IMR-90 (cell line): ENCODE measurements around the gene HYAL4. TPM values are rescaled to one million over a fixed set of nuclear protein-coding genes. Genes with fewer than 3 reads are reported as not detected.

Source experiments
- ATAC-seq: fragments of 200-7000 bp; cut with Tn5 transposase; 2 replicates; pipeline ENCODE4 v1.9.1; 2020; ENCODE audit warnings: low read depth, mild to moderate bottlenecking, moderate library complexity
- BruUV-seq: library from RNA; stranded (reverse); fragments of 400-500 nt; replicated peaks from 2 replicates; lab custom pipeline; 2021; lab: Mats Ljungman, UMichigan
- CTCF ChIA-PET: fragments of 300-600 bp; formaldehyde crosslinking; extraction: SDS; loops from one replicate; lab custom pipeline; 2021; ENCODE audit warnings: antibody characterized with exemption; lab: Yijun Ruan, JAX
- POLR2A ChIA-PET: fragments of 300-600 bp; sonication (Branson Sonifier 250); formaldehyde crosslinking; loops from one replicate; lab custom pipeline; 2022; ENCODE audit warnings: antibody characterized with exemption; ENCODE audit not compliant: unreplicated experiment; lab: Charles Lee
- DNase-seq: peaks from one replicate; pipeline ENCODE4 v3.0.0; 2013
- H2AFZ ChIP-seq: replicated peaks from 2 replicates; pipeline ENCODE3; 2013; ENCODE audit warnings: low read length, mild to moderate bottlenecking; ENCODE audit not compliant: poor library complexity
- H2AK5ac ChIP-seq: 2 replicates; pipeline ENCODE4 v1.6.1; 2013; ENCODE audit warnings: low read depth, low read length, inconsistent platforms
- H2AK9ac ChIP-seq: replicated peaks from 2 replicates; pipeline ENCODE3; 2013; ENCODE audit warnings: mild to moderate bottlenecking, low read depth, low read length, moderate library complexity; ENCODE audit not compliant: poor library complexity
- H2BK120ac ChIP-seq: 2 replicates; pipeline ENCODE4 v1.6.1; 2013; ENCODE audit warnings: low read depth, low read length, inconsistent platforms
- H2BK15ac ChIP-seq: 3 replicates; pipeline ENCODE4 v1.6.1; 2013; ENCODE audit warnings: low read depth, low read length, inconsistent platforms
- H2BK20ac ChIP-seq: 2 replicates; pipeline ENCODE4 v1.6.1; 2013; ENCODE audit warnings: low read depth, mild to moderate bottlenecking, inconsistent platforms, low read length, moderate library complexity
- H2BK5ac ChIP-seq: 2 replicates; pipeline ENCODE4 v1.6.1; 2013; ENCODE audit warnings: mild to moderate bottlenecking, low read depth, low read length, inconsistent platforms; ENCODE audit not compliant: poor library complexity, severe bottlenecking
- H3K14ac ChIP-seq: replicated peaks from 2 replicates; pipeline ENCODE4 v1.6.1; 2013; ENCODE audit warnings: low read depth, low read length, inconsistent platforms
- H3K18ac ChIP-seq: 2 replicates; pipeline ENCODE4 v1.6.1; 2013; ENCODE audit warnings: low read depth, low read length, control low read depth
- H3K23ac ChIP-seq: 2 replicates; pipeline ENCODE4 v1.6.1; 2013; ENCODE audit warnings: low read depth, low read length, inconsistent platforms
- H3K27ac ChIP-seq: 2 replicates; pipeline ENCODE4 v1.5.1; 2013; ENCODE audit warnings: mild to moderate bottlenecking, control low read depth, low read length; ENCODE audit not compliant: insufficient read depth
- H3K27me3 ChIP-seq: 2 replicates; pipeline ENCODE4 v1.6.1; 2013; ENCODE audit warnings: low read length; ENCODE audit not compliant: control insufficient read depth, insufficient read depth
- H3K36me3 ChIP-seq: 2 replicates; pipeline ENCODE4 v1.6.1; 2013; ENCODE audit warnings: low read length, mixed read lengths; ENCODE audit not compliant: control insufficient read depth, insufficient read depth
- H3K4ac ChIP-seq: 2 replicates; pipeline ENCODE4 v1.6.1; 2013; ENCODE audit warnings: low read depth, low read length, inconsistent platforms
- H3K4me1 ChIP-seq: 2 replicates; pipeline ENCODE4 v1.6.1; 2013; ENCODE audit warnings: low read length, mixed read lengths; ENCODE audit not compliant: control insufficient read depth, insufficient read depth
- H3K4me2 ChIP-seq: 2 replicates; pipeline ENCODE4 v1.6.1; 2013; ENCODE audit warnings: low read depth, mild to moderate bottlenecking, control low read depth, low read length, moderate library complexity
- H3K4me3 ChIP-seq: 2 replicates; pipeline ENCODE4 v1.5.1; 2013; ENCODE audit warnings: low read depth, mild to moderate bottlenecking, control low read depth, low read length, moderate library complexity; ENCODE audit not compliant: insufficient read depth
- H3K56ac ChIP-seq: 2 replicates; pipeline ENCODE4 v1.6.1; 2013; ENCODE audit warnings: low read length, inconsistent platforms; ENCODE audit not compliant: insufficient read depth; ENCODE audit errors: extremely low read depth
- H3K79me1 ChIP-seq, 2 experiments: 2 replicates each; pipeline ENCODE4 v1.6.1; 2013; ENCODE audit warnings: low read length in 2 of 2, inconsistent platforms in 1 of 2, low read depth in 1 of 2
- H3K9ac ChIP-seq: 2 replicates; pipeline ENCODE4 v1.6.1; 2013; ENCODE audit warnings: low read depth, low read length, control low read depth
- H3K9me1 ChIP-seq: 2 replicates; pipeline ENCODE4 v1.6.1; 2013; ENCODE audit warnings: low read length, inconsistent platforms; ENCODE audit not compliant: insufficient read depth
- H3K9me3 ChIP-seq: 2 replicates; pipeline ENCODE4 v1.6.1; 2013; ENCODE audit warnings: low read length; ENCODE audit not compliant: control insufficient read depth, insufficient read depth
- H4K20me1 ChIP-seq: 2 replicates; pipeline ENCODE4 v1.6.1; 2013; ENCODE audit warnings: low read length, inconsistent platforms; ENCODE audit not compliant: insufficient read depth
- H4K5ac ChIP-seq: 2 replicates; pipeline ENCODE4 v1.6.1; 2013; ENCODE audit warnings: mild to moderate bottlenecking, low read depth, low read length, control low read depth
- H4K8ac ChIP-seq, 2 experiments: 2 replicates each; pipeline ENCODE4 v1.6.1; 2013; ENCODE audit warnings: low read depth in 2 of 2, low read length in 2 of 2, control low read depth in 1 of 2, inconsistent platforms in 1 of 2
- H4K91ac ChIP-seq: 2 replicates; pipeline ENCODE4 v1.6.1; 2013; ENCODE audit warnings: low read depth, low read length, inconsistent platforms; ENCODE audit not compliant: insufficient read depth
- CHD1 ChIP-seq: IDR thresholded peaks from 2 replicates; pipeline ENCODE4 v1.6.1; 2012; ENCODE audit warnings: low read depth, low read length, improper control_type of control experiment
- FOS ChIP-seq: fragments of 150-350 bp; IDR thresholded peaks from 2 replicates; pipeline ENCODE4 v1.6.1; 2016; ENCODE audit warnings: low read depth, low read length
- MXI1 ChIP-seq: IDR thresholded peaks from 2 replicates; pipeline ENCODE4 v1.6.1; 2012; ENCODE audit warnings: low read depth, mild to moderate bottlenecking, low read length, moderate library complexity, borderline replicate concordance
- WGBS, 2 experiments: methylation state at CpG; one replicate each; pipeline versions ENCODE4 v1.1.5 to v1.1.7; 2013; ENCODE audit warnings: missing lambda C conversion rate in 2 of 2; ENCODE audit not compliant: insufficient read length in 1 of 2; ENCODE audit errors: extremely low coverage in 2 of 2; 5-methylcytosine and 5-hydroxymethylcytosine counted together
- dilution Hi-C: fragments of 300-500 bp; cut with HindIII; formaldehyde crosslinking; loops from one replicate; pipeline ENCODE4 v1.14.3; 2018; ENCODE audit warnings: low sequenced_read_pairs; ENCODE audit not compliant: unreplicated experiment
- in situ Hi-C: fragments of 300-500 bp; cut with MboI; formaldehyde crosslinking; loops from 3 replicates; pipeline ENCODE4 v1.14.3; 2019; ENCODE audit warnings: low sequenced_read_pairs, inconsistent platforms, mixed read lengths
- intact Hi-C: fragments of 100-400 bp; cut with micrococcal nuclease; formaldehyde crosslinking; loops from 2 replicates; pipeline ENCODE4 v1.10.0; 2022
- polyA plus RNA-seq, 3 experiments: library from polyadenylated mRNA; depleted of rRNA; stranded (reverse); fragments of >200 nt; gene quantifications; 2 replicates each; pipeline ENCODE4 v1.2.3, GENCODE V29; 2012; ENCODE audit warnings: low replicate concordance in 1 of 3
- total RNA-seq: library from RNA; depleted of rRNA; stranded (reverse); fragments of >200 nt; gene quantifications from 2 replicates; pipeline ENCODE4 v1.2.3, GENCODE V29; 2012

Gene HYAL4
- total and polyA plus RNA-seq, 2 of the 4 experiments (the other 2 are of a cell fraction), result not detected

DNA sequence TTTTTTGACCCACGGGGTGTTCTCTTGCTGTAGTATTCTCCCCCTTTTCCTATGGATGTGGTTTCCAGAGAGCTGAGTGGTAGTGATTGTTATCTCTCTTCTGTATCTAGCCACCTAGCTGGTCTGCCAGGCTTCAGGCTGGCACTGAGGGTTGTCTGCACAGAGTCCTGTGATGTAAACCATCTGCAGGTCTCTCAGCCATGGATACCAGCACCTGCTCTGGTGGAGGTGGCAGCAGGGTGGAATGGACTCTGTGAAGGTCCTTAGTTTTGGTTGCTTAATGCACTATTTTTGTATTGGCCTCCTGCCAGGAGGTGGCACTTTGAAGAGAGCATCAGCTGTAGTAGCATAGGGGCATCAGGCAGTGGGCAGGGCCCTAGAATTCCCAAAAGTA, 851 bp downstream of the HYAL4 start:
- H4K91ac ChIP-seq, result no peak overlapping the region
- no peak overlapping the region for H2BK120ac ChIP-seq
- ChIA-PET POLR2A (no interaction called here), CTCF (no interaction called here)
- H3K27me3 ChIP-seq, result no peaks in the 10 kb centered on the region
- dilution Hi-C loops (no loop called here), intact Hi-C loops (no loop called here), in situ Hi-C loops (no loop called here)
- H3K4ac ChIP-seq, result no peak overlapping the region
- H3K4me3 ChIP-seq, result no peak overlapping the region
- H3K36me3 ChIP-seq, result no peaks in the 10 kb centered on the region
- no peaks in the 10 kb centered on the region for H3K9me3 ChIP-seq
- no peaks in the 10 kb centered on the region for H3K4me1 ChIP-seq
- H3K9ac ChIP-seq, result no peak overlapping the region
- no peak overlapping the region for H2AK9ac ChIP-seq
- H3K14ac ChIP-seq, result no peak overlapping the region
- TF ChIP-seq CHD1 (no peak), MXI1 (no peak), FOS (no peak)
- no peak overlapping the region for H3K23ac ChIP-seq
- H2BK20ac ChIP-seq, result no peak overlapping the region
- ATAC-seq (no peak), DNase-seq (no peak)
- no peaks in the 10 kb centered on the region for H4K20me1 ChIP-seq
- no peak overlapping the region for H4K8ac ChIP-seq
- H3K56ac ChIP-seq, result no peak overlapping the region
- no peak overlapping the region for H2BK15ac ChIP-seq
- no CpG with 5 or more reads among the region's 1 CpG for WGBS, 2 experiments
- no peaks in the 10 kb centered on the region for H3K79me1 ChIP-seq
- no peak overlapping the region for H2AFZ ChIP-seq
- no peak overlapping the region for H3K4me2 ChIP-seq
- H2BK5ac ChIP-seq, result no peak overlapping the region
- no TSS peak for BruUV-seq
- no peaks in the 10 kb centered on the region for H3K9me1 ChIP-seq
- no peak overlapping the region for H2AK5ac ChIP-seq
- H4K5ac ChIP-seq, result no peak overlapping the region
- H3K18ac ChIP-seq, result no peak overlapping the region
- H3K27ac ChIP-seq, result no peak overlapping the region
